Kasumi-1 (cell line): ENCODE results near the gene PSD.
"Not testable (repeated sequence)": the region's sequence is repeated elsewhere in the genome, so short reads cannot be mapped to it uniquely, and the experiment has no call there.

Experiments used
- DNase-seq, 2 experiments: peaks; one replicate each; lab custom pipeline; 2025; lab: John Stamatoyannopoulos, UW

The PSD gene

DNA sequence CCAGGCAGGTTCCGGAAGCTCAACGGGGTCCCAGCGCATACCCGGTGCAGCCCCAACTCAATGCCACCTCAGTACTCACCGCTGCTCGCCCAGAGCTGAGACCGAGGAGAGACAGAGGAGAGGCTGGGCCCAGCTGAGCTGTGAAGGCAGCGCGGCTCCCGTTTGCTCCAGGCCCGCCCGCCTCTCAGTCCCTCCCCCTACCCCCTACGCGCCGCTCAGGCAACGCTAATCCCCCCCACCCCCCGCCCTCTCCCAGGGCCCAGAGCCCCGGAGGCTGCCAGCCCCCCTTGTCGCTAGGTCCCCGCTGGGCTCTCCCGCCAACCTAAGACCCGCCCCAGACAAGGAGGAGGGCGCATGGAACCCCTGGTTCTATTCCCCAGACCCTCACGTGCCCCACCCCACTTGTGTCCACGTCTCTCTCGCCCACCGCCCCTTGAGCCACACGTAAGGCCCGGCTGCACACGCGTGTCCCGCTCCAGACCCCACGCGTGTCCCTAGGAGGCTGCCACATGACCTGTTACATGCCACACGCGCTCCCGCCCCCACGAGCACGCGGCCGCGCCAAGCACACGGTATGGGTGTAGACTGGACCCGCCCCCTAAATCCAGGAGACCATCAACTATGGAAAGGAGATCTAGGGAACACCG, at the start of gene PSD:
Gene PSD (minus strand): TSS at position 164 of the 647 bp plus-strand sequence. CDS start 1,747 bp downstream, outside the sequence.
- DNase-seq: no peak

DNA sequence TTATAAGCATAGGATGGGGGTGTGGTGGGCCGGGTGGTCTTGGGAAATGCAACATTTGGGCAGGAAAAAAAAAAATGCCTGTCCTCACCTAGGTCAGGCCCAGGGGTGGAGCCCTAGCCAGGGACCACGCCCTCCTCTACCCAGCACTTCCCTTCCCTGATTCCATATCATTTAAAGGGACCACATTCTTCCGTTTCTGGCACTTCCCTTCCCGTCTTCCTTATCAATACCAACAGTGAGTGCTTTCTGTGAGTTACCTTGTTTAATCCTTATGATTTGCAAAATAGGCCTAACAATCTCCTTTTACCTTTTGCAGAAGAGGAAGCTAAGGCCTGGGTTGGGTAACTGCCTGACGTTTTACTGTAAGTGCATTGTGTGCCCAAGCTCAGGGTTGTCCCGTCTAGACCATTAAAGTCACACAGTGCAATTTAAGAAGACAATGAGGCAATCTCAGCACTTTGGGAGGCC, 49.4 kb upstream of the PSD start:
- DNase-seq: no peak

DNA sequence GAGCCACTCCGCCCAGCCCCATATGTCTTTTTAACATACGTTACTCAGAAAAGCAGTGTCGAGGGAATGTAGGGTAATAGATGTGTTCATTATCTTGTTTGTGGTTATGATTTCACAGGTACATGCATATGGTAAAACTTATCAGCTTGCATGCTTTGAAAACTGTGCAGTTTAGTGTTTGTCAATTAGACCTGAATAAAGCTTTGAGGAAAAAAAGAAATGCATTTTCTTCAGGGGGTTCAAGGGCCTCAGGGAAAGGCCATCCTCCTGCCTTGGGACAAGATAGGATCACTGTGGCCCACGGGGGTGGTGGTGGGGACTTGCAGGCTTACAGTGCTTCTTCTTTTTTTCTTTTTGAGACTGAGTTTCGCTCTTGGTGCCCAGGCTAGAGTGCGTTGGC, 48.7 kb upstream of the PSD start:
- no peak for DNase-seq

DNA sequence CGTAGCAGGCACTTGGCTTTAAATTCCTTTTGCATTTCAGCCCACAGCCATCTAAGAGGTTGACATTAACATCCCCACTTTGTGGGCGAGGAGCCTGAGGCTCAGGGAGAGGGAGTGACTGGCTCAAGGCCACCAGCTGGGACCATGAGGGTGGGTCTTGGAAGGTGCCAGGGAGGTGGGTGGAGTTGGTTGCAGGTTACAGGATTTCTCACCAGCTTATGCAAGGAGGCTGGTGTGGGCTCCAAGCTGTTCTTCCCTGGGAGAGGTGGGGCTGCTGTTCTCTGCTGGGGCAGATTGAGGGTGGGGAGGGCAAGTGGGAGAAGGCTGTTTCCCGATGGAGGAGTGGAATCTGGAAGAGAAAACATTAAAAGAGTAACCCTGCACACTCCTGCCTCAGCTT, 46.9 kb upstream of the PSD start:
- DNase-seq: no peak

DNA sequence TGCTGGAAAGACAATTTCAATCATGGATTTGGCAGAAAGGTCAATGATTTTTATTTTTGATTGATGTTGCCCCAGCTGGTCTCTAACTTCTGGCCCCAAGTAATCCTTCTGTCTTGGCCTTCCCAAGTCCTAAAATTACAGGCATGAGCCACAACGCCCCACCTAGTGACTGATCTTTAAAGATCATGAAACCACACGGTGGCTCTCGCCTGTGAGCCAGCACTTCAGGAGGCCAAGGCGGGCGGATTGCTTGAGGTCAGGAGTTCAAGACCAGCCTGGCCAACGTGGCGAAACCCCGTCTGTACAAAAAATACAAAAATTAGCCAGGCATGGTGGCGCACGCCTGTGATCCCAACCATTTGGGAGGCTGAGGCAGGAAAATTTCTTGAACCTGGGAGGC, 45.4 kb upstream of the PSD start:
- DNase-seq: no peak

DNA sequence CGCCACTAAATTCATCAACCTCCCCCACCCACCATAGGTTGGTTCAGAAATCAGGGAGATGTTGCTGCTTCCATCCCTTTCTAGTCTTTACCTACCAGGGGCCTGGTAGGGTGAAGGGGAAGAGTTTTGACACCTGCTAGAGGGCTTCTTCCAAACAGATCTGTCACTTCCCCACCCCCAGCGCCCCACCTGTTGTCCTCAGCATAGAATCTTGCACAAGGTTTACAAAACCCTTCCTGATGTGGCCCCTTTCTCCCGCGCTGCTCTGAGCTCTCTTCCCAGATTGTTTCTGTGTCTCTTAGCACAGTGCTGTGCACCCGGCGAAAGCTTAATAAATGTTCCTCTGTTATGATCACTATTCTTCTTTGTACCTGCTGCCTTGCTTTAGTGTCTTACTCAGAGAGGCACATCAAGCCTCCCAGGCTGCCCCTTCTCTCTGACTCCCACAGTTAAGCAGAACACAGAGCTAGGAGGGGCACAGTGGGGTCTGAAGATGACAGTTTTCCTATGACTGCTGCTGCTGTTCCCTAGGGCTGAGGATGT, 44.0 kb upstream of the PSD start:
- DNase-seq: no peak

DNA sequence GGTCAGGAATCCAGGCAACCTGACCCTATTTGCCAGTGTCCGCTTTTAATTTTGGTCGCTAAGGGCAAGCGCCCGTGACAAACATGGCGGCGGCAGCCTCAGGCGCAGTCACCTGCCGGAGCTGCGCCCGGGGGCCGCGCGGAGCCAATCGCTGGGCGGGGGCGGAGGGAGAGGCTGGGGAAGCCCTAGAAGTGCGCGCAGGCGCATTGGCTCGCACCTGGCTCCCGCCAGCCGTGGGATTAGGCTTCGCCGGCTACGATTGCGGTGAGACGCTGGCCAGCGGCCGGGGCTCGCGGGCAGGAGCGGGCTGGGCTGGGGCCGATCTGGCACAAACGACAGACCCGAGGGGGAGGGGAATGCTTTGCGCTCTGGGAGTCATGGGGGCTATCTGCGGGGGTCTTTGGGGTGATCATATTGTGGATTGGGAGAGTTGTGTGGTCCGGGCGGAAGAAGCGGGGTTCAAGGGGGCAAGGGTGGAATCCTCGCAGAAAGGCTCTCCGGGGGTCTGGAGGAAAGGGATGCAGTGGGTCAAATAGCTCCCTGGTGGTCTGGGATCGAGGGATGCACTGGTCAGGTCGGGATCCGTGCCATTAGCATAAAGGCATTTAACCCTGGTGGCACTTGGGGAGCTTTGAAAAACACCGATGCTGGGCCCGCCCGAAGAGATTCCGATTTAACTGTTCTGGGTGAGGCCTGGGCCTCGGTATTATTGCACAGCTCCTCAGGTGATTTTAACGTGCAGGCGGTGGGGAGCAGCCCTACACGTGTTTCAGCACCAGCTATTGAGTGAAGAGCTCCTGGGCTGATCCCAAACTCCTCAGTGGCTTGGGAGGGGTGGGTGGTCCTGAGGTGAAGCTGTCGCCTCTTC, 42.8 kb upstream of the PSD start:
- peak; percentile 86 to 88 for DNase-seq

DNA sequence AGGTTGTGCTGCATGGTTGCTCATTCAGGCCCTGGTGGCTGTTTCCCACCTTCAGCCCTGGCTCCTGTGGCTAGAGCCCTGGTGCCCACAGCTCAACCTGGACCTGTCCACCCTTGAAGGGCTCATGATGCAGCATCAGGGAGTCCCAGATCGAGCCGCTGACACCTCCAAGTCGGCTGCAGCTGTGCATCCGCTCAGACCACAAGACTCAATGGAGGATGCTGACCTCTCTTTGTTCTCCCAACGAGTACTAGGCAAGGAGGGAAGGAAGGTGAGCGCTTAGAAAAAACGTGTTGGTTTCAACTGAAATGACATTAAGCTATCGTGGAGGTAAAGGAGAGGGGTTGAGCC, 42.2 kb upstream of the PSD start:
- DNase-seq: no peak

DNA sequence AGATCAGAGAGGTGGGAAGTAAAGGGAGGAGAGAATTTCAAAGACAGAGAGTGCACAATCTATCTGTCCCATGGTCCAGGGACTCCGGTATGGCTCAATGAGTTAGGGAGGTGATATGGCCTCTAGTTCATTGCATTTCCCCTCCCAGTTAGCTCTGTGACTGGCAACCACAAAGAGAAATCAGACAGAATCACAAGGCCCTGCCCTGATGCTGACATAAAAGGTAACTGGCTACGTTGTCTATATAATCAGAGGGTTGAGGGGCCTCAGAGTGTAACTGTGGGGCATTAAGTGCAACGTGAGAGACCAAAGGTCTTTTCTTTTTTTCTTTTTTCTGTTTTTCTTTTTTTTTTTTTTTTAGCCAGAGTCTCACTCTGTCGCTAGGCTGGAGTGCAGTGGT, 40.1 kb upstream of the PSD start:
- DNase-seq: no peak

DNA sequence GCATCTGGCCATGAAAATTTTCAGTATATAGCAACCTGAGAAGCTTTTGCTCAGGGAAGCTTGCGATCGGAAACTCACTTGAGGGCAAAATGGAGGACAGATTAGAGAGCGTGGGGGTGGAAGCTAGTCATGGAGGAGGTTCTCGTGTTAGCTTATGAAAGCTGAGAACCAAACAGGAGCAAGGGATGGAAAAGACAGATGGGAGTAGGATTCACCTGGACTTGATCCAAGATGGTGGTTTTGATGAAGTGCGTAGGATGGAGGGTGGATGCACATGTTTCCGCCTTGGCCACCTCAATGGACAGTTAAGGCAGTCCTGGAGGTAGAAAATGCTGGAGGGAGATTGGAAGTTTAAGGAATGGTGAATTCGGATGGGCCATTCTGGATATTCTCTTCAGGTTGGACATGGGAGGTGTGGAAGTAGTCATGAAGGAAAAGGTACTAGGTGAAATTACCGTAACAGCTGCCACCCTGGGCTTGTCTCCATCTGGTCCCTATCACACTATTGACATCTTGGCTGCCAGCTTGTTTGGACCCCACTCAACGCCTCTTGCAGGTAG, 39.1 kb upstream of the PSD start:
- DNase-seq: no peak

DNA sequence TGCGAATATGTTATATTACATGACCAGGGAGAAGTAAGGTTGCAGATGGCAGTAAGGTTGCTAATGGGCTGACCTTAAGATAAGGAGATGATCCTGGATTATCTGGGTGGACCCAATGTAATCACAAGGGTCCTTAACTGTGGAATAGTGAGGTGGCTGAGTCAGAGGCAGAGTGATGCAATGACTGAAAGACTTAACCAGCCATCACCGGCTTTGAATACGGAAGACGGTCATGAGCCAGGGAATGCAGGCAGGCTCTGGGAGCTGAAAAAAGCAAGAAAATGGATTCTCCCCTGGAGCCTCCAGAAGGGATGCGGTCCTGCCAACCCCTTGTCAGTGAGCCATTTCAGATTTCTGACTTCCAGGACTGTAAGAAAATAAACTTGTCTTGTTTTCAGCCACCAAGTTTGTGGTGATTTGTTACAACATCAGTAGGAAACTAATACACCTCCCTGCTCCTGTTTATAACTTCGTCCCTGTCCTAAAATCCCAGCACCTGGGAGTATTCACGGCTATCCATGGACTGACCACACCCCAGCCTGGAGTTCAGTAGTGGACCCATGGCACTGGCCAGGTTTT, 37.4 kb upstream of the PSD start:
- no peak for DNase-seq

DNA sequence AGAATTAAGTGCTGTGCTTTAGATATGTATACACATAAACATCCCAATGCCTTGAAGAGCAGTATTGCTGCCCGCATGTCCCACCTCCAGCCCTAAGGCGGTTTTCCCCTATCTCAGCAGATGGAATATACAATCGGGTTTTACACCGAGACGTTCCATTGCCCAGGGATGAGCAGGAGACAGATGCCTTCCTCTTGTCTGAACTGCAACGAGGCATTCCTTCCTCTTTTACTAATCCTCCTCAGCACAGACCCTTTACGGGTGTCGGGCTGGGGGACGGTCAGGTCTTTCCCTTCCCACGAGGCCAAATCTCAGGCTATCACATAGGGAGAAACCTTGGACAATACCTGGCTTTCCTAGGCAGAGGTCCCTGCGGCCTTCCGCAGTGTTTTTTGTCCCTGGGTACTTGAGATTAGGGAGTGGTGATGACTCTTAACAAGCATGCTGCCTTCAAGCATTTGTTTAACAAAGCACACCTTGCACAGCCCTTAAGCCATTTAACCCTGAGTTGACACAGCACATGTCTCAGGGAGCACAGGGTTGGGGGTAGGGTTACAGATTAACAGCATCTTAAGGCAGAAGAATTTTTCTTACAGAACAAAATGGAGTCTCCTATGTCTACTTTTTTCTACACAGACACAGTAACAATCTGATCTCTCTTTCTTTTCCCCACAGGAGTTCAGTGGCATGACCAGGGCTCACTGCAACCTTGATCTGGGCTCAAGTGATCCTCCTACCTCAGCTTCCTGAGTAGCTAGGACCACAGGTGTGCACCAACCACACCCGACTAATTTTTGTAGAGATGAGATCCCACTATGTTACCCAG, 36.3 kb upstream of the PSD start:
- not testable (repeated sequence) for DNase-seq

DNA sequence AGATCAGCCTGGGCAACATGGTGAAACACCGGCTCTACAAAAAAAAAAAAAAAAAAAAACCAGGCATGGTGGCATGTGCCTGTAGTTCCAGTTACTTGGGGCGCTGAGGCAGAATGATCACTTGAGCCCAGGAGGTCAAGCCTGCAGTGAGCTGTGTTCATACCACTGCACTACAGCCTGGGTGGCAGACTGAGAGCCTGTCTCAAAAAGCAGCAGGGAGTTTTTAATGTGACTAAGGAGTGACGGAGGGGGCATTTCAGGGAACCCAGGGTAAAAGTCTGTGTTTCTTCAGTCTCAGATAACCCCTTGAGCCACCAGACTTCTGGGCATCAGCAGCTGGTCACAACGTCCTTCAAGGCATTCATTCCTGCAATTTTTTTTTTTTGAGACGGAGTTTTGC, 34.9 kb upstream of the PSD start:
- DNase-seq: no peak

DNA sequence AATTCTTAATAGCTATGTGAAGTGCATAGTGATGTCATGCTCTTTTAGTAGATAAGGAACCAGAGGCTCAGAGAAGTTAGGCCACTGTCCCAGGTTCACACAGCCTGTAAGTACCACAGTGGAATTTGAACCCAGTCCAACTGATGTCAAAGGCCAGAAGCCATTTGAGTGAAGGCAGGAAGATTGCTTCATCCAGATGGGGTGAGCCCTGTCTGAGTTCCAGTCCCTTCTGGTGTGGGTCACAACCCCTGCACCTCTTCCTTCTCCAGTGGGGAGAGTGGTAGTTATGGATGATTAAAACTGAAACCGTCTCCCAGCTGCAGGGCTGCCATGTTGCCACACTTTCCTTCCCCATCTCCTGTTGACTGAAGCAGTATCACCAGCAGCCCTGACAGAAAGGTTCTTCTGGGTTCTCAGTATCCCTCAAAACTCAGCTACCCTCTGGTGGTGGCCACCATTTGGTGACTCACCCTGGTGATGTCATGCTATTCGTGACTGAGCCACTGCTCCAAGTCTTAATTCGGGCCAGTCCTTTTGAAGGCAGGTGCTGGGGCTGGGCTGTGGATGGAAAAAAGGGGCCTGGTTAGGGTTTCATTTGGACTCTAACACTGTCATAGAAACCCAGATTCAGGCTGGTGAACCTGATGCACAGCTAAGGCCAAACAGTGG, 34.2 kb upstream of the PSD start:
- no peak for DNase-seq

DNA sequence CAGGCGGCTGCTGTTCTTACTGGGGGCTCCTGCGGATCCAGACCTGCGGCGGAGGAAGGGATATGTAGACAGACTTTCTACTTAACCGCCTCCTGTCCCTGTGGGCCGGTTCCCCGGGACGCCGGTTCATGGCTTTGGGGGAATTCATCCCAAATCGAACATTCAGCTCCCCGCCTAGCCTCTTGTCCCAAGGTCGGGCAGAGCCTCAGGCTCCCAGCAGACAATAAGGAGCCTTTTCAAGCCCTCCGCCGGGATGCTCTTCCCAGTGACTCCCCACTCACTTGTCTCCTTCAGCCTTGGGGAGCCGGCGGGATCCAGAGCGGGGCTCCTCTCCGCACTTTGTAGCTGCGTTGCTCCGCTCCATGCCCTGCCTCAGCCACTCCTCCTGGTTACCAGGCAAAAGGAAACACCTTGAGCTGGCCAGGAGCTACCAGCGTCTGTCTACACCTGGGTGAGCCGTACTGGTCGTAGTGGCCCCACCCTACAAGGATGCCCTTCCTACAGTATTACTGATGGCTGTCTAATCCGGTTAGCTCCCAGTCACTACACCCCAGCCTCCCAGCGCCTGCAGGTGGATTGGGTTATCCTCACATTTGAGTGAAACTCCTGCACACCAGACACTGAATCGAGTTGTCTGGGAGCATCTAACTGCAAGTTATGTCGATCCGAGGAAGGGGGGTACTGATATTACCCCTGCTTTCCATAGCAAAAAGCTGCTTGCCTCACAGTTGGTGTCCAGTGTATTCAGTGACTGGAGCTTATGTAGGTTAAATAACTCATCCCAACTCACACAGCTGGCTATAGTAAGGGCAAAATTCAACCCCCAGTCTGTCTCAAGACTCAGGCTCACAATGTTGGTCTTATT, 32.8 kb upstream of the PSD start, which contains the start of gene C10orf95:
Gene C10orf95 (minus strand): TSS at position 439 of the 865 bp plus-strand sequence. CDS start 450 bp downstream, outside the sequence.
- no peak for DNase-seq

DNA sequence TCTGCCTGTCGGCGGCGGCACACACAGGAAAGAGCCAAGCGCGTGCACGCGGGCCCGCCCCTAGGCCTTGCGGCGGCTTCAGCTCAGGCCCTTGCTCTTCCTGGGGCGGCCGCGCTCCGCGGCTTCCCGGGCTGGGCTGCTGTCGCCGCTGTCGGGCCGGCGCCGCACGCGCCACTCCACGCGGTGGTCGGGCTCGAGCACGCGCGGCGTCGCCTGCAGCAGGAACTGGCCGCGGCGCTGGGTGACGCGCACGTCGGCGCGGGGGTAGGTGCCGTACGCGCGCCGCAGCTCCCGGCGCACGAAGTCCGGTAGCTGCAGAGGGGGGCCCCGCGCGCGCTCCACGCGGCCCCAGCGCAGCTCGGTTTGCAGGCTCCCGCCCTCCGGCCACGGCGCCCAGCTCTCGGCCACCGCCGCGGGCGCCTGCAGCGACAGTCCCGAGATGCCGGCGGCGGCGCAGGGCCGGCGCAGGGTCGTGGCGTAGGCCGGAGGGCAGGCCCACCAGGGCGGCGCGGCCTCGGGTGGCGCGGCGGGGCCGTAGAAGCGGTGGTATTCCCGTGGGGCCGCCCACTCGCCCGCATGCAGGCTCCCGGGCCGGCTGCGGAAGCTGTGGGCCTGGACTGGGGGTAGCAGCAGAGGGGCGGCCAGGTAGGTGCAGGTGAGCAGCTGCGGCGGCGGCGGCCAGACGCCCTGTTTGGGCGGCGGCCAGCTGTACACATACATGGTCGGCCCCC, 32.0 kb upstream of the PSD start:
- peak; percentile 78 to 86 for DNase-seq

DNA sequence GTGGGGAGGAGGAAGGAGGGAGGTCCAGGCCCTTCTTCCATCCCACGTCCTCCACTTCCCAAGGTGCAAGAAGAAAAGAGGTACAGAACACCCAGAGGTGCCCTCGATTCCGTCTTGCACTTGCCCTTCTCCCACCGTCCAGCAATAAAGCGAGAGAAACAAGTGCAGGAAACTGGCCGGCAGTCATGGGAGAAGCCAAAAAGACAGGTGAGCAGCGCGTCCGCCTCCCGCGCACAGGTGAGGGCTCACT, 31.5 kb upstream of the PSD start:
- DNase-seq: peak; percentile 47 to 64

DNA sequence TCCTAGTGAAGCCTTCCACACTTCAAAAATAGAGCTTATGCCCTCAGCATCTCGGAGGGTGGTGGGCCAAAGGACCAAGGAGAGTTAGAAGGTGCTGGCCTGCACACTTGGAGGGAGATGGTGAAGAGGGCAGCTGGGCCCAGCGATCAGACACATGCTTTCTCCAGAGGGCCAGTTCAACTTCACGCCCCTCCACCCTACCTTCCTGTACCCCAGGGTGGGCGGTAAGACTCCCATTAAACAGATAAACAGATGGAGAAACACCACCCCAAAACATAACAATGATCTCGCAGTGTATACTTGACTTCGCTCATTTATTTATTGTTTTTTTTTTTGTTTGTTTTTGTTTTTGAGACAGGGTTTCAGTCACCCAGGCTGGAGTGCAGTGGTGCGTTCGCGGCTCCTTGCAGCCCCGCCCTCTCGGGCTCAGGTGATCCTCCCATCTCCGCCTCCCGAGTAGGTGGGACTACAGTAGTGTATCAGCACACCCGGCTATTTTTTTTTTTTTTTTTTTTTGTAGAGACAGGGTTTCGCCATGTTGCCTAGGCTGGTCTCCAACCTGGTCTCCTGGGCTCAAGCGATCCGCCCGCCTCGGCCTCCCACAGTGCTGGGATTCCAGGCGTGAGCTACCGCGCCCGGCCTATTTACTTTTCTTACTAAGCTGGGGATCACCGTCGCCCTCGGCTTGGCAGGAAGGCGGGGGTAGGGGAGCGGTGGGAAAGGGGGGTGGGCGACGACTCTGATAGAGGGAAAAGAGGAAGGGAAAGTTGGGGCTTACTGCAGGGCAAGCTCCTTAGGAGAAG, 30.9 kb upstream of the PSD start:
- DNase-seq: peak; percentile 72 to 82

DNA sequence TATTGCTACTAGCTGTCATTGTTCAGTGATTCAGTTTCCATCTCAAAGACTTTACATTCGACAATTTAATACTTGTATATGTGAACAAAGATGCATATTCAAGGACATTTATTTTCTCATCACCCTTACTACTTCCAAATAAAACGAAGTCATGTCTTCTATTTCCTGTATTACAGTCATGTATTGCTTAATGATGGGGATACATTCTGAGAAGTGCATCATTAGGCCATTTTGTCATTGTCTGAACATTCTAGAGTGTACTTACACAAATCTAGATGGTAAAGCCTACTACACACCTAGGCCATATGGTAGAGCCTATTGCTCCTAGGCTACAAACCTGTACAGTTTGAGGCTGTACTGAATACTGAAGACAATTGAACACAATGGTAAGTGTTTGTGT, 26.3 kb upstream of the PSD start:
- no peak for DNase-seq
